ENCODE results near the gene PLEKHH3. TPM values are rescaled to one million over a fixed set of nuclear protein-coding genes. Genes with fewer than 3 reads are reported as not detected.
"Not testable (repeated sequence)": the region's sequence is repeated elsewhere in the genome, so short reads cannot be mapped to it uniquely, and the experiment has no call there.

PLEKHH3 gene
- total RNA-seq, 1 experiment from 2014 or later: 3.8 TPM

DNA sequence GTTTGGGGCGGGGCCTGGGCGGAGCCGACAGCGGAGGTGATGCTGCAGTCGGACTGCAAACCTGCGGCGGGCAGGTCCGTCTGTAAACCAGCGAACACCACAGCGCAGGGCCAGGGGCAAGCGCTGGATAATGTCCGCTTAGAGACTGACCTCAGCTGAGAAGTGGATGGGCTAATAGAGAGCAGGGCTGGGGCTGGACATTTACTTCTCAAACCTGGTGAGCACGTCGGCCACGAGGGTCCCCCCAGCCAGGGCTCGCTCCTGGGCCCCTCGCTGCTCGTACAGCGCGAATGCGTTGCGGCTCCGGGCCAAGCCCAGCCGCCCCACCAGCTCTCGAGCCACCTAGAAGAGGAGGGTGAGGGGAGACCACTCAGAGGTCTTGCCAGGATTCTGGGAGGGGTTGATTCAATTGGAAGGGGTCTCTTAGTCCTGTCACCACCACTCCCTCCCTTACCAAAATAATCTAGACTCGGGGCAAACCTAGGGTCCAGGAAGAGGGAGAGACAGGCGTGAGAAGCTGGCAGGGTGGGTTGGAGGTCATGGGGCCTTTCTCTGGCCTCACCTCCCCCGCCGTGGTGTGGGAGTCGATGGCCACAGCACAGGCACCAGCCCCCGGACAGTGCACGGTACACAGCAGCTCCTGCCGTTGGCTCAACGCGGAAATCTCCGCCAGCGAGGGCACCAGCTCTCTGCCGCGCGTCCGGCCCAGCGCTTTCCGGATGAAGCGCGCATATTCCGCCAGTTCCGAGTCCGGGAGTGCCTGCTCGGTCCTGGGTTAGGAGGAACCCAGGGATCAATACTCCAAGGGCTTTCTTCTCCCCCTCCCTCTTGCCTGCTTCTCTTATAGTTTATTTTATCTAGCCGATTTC is 5.8 kb downstream of the PLEKHH3 start:
- DNase-seq (ENCODE audit: low read depth in 1 of 2, low spot score in 2 of 2): no peak
- Histone ChIP-seq H3K27me3 (replicated peaks) (no peaks in the 10 kb centered on the region; the same call in 1 of the 2 replicates), H3K36me3 (peaks cover 15% of the 10 kb centered on the region), H3K9me3 (replicated peaks) (no peaks in the 10 kb centered on the region), H3K4me3 (no peak overlapping the region), H3K4me1 (replicated peaks) (peaks cover 23% of the 10 kb centered on the region), H3K27ac (no peak overlapping the region)

- Histone ChIP-seq H3K27me3 (replicated peaks) (no peaks in the 10 kb centered on the region), H3K4me1 (replicated peaks) (peaks cover 15% of the 10 kb centered on the region), H3K27ac (no peak overlapping the region), H3K9me3 (replicated peaks) (no peaks in the 10 kb centered on the region), H3K4me3 (no peak overlapping the region), H3K36me3 (peaks cover 15% of the 10 kb centered on the region)
- DNase-seq (ENCODE audit: low read depth in 1 of 2, low spot score in 2 of 2): no peak
Measured at GRCh38 chr17:42669977-42670788, 6.6 kb downstream of the PLEKHH3 start.

DNA sequence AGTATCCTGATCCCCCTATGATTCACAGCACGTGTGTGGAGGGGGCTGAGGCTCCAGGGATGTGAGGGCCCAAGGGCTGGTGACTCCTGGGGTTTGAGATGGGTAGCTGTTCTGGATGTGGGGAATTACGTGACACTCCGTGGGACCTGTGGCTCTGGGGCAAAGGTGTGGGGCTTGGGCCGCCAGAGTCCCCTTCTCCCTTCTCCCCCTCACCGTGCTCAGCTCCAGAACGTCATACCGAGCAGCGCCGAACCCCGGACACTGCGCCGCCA is 7.2 kb downstream of the PLEKHH3 start:
- H3K27me3 ChIP-seq (replicated peaks): no peaks in the 10 kb centered on the region
- H3K4me3 ChIP-seq: no peak overlapping the region
- H3K27ac ChIP-seq: no peak overlapping the region
- peaks cover 15% of the 10 kb centered on the region for H3K36me3 ChIP-seq
- H3K4me1 ChIP-seq (replicated peaks): peaks cover 15% of the 10 kb centered on the region
- DNase-seq (ENCODE audit: low read depth in 1 of 2, low spot score in 2 of 2): no peak
- H3K9me3 ChIP-seq (replicated peaks): no peaks in the 10 kb centered on the region

DNA sequence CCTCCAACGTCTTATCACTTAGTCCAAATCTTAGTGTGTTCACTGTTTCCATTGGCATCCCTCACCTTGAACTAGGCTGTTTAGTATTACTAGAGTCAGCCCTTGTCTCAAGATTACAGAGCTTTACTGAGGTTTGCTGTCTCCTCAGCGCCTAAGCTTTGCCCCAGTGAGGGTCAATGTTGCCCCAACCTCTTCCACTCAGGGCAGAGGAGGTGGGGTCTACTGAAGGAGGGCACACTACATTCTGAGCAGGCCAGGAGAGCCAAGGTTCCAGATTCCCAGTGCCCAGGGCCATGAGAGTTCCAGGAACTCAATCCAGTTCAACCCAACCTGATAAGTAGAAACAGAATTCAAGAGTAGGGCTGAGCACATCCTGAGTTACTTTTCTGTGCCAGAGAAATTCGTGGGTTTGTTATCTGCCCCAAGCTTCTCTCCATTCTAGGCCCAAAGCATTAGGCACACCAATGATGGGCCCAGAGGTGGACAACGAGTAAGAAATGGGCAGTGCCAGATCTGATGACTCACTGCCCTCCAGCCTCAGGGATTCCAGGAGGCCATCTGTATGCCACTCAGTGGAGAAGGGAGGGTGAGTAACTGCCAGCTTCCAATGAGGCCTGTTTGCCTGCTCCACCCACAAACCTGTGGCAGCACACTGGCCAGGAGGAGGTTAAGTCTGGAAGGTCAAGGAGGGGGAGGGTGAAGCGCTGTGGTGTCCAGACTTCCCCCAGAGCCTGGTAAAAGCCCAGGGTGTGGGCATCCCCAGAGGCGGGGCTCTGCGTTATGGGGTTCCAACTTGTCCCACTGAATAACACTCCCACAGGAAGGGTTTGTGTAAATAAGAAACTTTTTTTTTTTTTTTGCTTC is 9.5 kb downstream of the PLEKHH3 start:
- H3K27me3 ChIP-seq (replicated peaks): no peaks in the 10 kb centered on the region
- H3K36me3 ChIP-seq: peaks cover 15% of the 10 kb centered on the region
- no peak overlapping the region for H3K27ac ChIP-seq
- peak; percentile 63 to 71 for DNase-seq (ENCODE audit: low read depth in 1 of 2, low spot score in 2 of 2)
- H3K9me3 ChIP-seq (replicated peaks): no peaks in the 10 kb centered on the region
- H3K4me3 ChIP-seq: no peak overlapping the region
- peaks cover 15% of the 10 kb centered on the region for H3K4me1 ChIP-seq (replicated peaks)

GRCh38 chr17:42666126-42666525 is 10.7 kb downstream of the PLEKHH3 start:
- not testable (repeated sequence) for H3K27me3 ChIP-seq (replicated peaks); H3K27ac ChIP-seq; H3K4me3 ChIP-seq; H3K9me3 ChIP-seq (replicated peaks); DNase-seq (ENCODE audit: low read depth in 1 of 2, low spot score in 2 of 2)
- H3K36me3 ChIP-seq: peaks cover 15% of the 10 kb centered on the region
- peaks cover 15% of the 10 kb centered on the region for H3K4me1 ChIP-seq (replicated peaks)

- Histone ChIP-seq H3K36me3 (peaks cover 15% of the 10 kb centered on the region), H3K27me3 (replicated peaks) (no peaks in the 10 kb centered on the region), H3K9me3 (replicated peaks) (no peaks in the 10 kb centered on the region)
Measured at GRCh38 chr17:42665581-42666001, 11.2 kb downstream of the PLEKHH3 start.

DNA sequence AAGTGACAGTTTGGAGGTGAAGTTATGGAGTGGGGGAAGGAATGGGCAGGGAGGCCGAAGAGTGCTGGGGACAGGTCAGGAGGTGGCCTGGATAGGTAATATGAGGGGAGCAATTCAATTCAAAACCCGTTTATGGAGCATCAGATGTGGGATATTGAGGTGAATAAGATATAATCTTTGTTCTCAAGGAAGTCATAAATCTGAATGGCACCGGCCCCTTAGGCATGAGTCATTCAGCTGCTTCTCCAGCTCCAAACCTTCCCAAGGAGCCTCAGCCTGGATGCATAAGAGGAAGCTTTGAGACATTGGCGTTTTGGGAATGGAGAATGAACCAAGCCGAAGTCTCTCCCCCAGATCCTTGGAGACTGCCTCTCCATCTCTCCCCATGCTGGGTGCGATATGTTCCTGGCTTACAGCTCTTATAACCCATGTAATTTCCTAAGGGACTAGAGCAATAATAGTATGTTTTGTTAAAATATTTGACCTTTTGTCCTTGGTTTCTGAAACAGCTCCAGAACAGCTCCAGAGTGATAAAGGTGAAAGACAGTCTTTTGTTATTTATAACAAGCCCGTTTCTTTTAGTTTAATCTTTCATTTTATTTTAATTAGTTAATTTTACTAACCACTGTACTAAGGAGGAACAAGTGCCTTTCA is 16.0 kb downstream of the PLEKHH3 start:
- Histone ChIP-seq H3K4me3 (no peak overlapping the region), H3K27ac (no peak overlapping the region), H3K9me3 (replicated peaks) (peaks cover 11% of the 10 kb centered on the region), H3K36me3 (no peaks in the 10 kb centered on the region), H3K4me1 (replicated peaks) (peaks cover 24% of the 10 kb centered on the region), H3K27me3 (replicated peaks) (peaks cover 7% of the 10 kb centered on the region; the same call in 1 of the 2 replicates)
- peak in 1 of 2 experiments; percentile 22 for DNase-seq (ENCODE audit: low read depth in 1 of 2, low spot score in 2 of 2)

More at GRCh38 chr17:42665581-42666001, 11.2 kb downstream of the PLEKHH3 start:
- DNase-seq (ENCODE audit: low read depth in 1 of 2, low spot score in 2 of 2): no peak
- peaks cover 20% of the 10 kb centered on the region for H3K4me1 ChIP-seq (replicated peaks)
- H3K4me3 ChIP-seq: no peak overlapping the region
- H3K27ac ChIP-seq: no peak overlapping the region

- Histone ChIP-seq H3K9me3 (replicated peaks) (peaks cover 13% of the 10 kb centered on the region), H3K4me1 (replicated peaks) (peaks cover 33% of the 10 kb centered on the region)
- H3K27me3 ChIP-seq (replicated peaks); H3K4me3 ChIP-seq; H3K36me3 ChIP-seq; DNase-seq (ENCODE audit: low read depth in 1 of 2, low spot score in 2 of 2); H3K27ac ChIP-seq: not testable (repeated sequence)
Measured at GRCh38 chr17:42659932-42660274, 16.9 kb downstream of the PLEKHH3 start.

GRCh38 chr17:42659079-42659931 is 17.5 kb downstream of the PLEKHH3 start, which contains the start of gene TUBG2:
Gene TUBG2, plus strand, starts transcription at chr17:42659284. Its CDS starts 220 bp downstream, at chr17:42659504.
- H3K36me3 ChIP-seq: no peaks in the 10 kb centered on the region
- peaks cover 7% of the 10 kb centered on the region; the same call in 1 of the 2 replicates for H3K27me3 ChIP-seq (replicated peaks)
- no peak within 1 kb of the TSS for H3K27ac ChIP-seq
- DNase-seq (ENCODE audit: low read depth in 1 of 2, low spot score in 2 of 2): peak; percentile 67 to 79
- peaks cover 13% of the 10 kb centered on the region for H3K9me3 ChIP-seq (replicated peaks)
- peak within 1 kb of the TSS; percentile 42 for H3K4me3 ChIP-seq
- H3K4me1 ChIP-seq (replicated peaks): peaks cover 33% of the 10 kb centered on the region

GRCh38 chr17:42657824-42658588 is 18.8 kb downstream of the PLEKHH3 start:
- DNase-seq (ENCODE audit: low read depth in 1 of 2, low spot score in 2 of 2): no peak
- Histone ChIP-seq H3K36me3 (no peaks in the 10 kb centered on the region), H3K4me1 (replicated peaks) (peaks cover 40% of the 10 kb centered on the region), H3K27ac (no peak overlapping the region), H3K4me3 (no peak overlapping the region), H3K27me3 (replicated peaks) (peaks cover 14% of the 10 kb centered on the region; the same call in 1 of the 2 replicates), H3K9me3 (replicated peaks) (peaks cover 13% of the 10 kb centered on the region)

DNA sequence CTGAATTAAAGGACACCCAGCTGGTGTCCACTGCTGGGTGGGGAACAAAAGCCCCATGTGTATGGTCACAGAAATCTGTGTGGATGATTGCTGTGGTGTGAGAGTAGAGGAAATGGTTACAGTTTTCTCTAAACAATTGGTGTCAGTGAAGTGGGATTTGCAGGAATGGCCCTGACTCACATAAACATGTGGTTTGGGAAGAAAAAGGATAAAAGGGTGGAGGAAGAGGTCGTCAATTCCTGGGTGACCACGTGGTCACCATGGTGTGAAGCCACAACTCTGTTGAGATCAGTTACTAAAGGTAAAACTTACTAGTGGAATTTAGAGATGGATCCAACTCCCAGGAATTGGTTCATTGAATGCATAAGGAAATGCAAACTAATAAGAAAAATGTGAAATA is 21.3 kb downstream of the PLEKHH3 start:
- Histone ChIP-seq H3K27me3 (replicated peaks) (peaks cover 15% of the 10 kb centered on the region; the same call in 1 of the 2 replicates), H3K9me3 (replicated peaks) (peaks cover 13% of the 10 kb centered on the region), H3K4me1 (replicated peaks) (peaks cover 35% of the 10 kb centered on the region), H3K27ac (no peak overlapping the region), H3K4me3 (no peak overlapping the region), H3K36me3 (no peaks in the 10 kb centered on the region)
- peak; percentile 74 to 86 for DNase-seq (ENCODE audit: low read depth in 1 of 2, low spot score in 2 of 2)

All from SJSA1 (cell line).